CD14-positive monocyte (primary cell): ENCODE results near the gene PCDHA1. TPM values are rescaled to one million over a fixed set of nuclear protein-coding genes. Genes with fewer than 3 reads are reported as not detected.

Source experiments
- DNase-seq, 3 donors: peaks; one replicate each; pipeline ENCODE4 v3.0.0-alpha.2; 2011 to 2022
- H2AFZ ChIP-seq: 2 replicates; pipeline ENCODE4 v1.6.0; 2012; ENCODE audit warnings: mild to moderate bottlenecking, low read depth, low read length, inconsistent platforms; ENCODE audit not compliant: insufficient read depth, poor library complexity, severe bottlenecking
- H3K27ac ChIP-seq, 2 donors: 1 replicate in 1 of 2; 2 replicates in 1 of 2; pipeline ENCODE4 v1.5.1; 2012 to 2013; ENCODE audit warnings: low read length in 2 of 2, control low read depth in 1 of 2, inconsistent platforms in 1 of 2, low read depth in 1 of 2, mild to moderate bottlenecking in 1 of 2
- H3K27me3 ChIP-seq, 2 donors: one replicate each; pipeline versions ENCODE4 v1.6.0 to v1.6.1; 2011 to 2013; ENCODE audit warnings: low read length in 2 of 2; ENCODE audit not compliant: control insufficient read depth in 2 of 2, insufficient read depth in 2 of 2
- H3K36me3 ChIP-seq, 2 donors: replicated peaks in 1 of 2; 1 replicate in 1 of 2; 2 replicates in 1 of 2; pipeline versions ENCODE4 v1.5.1 to v1.6.1; 2012 to 2013; ENCODE audit warnings: low read length in 2 of 2, control low read depth in 1 of 2, inconsistent platforms in 1 of 2, mild to moderate bottlenecking in 1 of 2; ENCODE audit not compliant: insufficient read depth in 2 of 2, control insufficient read depth in 1 of 2
- H3K4me1 ChIP-seq, 2 donors: 1 replicate in 1 of 2; 2 replicates in 1 of 2; pipeline versions ENCODE4 v1.5.1 to v1.6.1; 2012 to 2013; ENCODE audit warnings: low read length in 2 of 2, control low read depth in 1 of 2, inconsistent platforms in 1 of 2, mild to moderate bottlenecking in 1 of 2, moderate library complexity in 1 of 2; ENCODE audit not compliant: insufficient read depth in 2 of 2, control insufficient read depth in 1 of 2
- H3K4me2 ChIP-seq: replicated peaks from 2 replicates; pipeline ENCODE3; 2012; ENCODE audit warnings: low read length, moderate library complexity, mild to moderate bottlenecking; ENCODE audit not compliant: poor library complexity, severe bottlenecking; ENCODE audit errors: extremely low read depth
- H3K4me3 ChIP-seq, 3 experiments: fragments of 200-600 bp in 1 of 3; sonication (generic) in 1 of 3; replicated peaks in 1 of 3; 1 replicate in 2 of 3; 2 replicates in 1 of 3; pipeline ENCODE4 v1.5.1; 2011 to 2013; ENCODE audit warnings: low read length in 3 of 3, mild to moderate bottlenecking in 3 of 3, control low read depth in 2 of 3, low read depth in 2 of 3, inconsistent platforms in 1 of 3, moderate library complexity in 1 of 3
- H3K79me2 ChIP-seq: 2 replicates; pipeline ENCODE4 v1.6.0; 2012; ENCODE audit warnings: mild to moderate bottlenecking, control low read depth, inconsistent platforms, low read length, moderate library complexity; ENCODE audit not compliant: insufficient read depth
- H3K9ac ChIP-seq: 2 replicates; pipeline ENCODE4 v1.6.0; 2017; ENCODE audit warnings: low read length, mild to moderate bottlenecking; ENCODE audit not compliant: insufficient read depth, poor library complexity, severe bottlenecking
- H3K9me3 ChIP-seq, 2 donors: replicated peaks in 1 of 2; 1 replicate in 1 of 2; 2 replicates in 1 of 2; pipeline versions ENCODE4 v1.5.1 to v1.6.1; 2012 to 2013; ENCODE audit warnings: low read length in 2 of 2, control low read depth in 1 of 2; ENCODE audit not compliant: control insufficient read depth in 1 of 2, insufficient read depth in 1 of 2
- H4K20me1 ChIP-seq: 2 replicates; pipeline ENCODE4 v1.6.0; 2012; ENCODE audit warnings: mild to moderate bottlenecking, low read length, control low read depth, moderate library complexity; ENCODE audit not compliant: insufficient read depth
- H3K27ac Mint-ChIP-seq, 7 donors: one replicate each; pipeline ENCODE4 v1.8.0; 2020; ENCODE audit warnings: mild to moderate bottlenecking in 7 of 7, mixed read lengths in 7 of 7, moderate library complexity in 6 of 7, inconsistent platforms in 2 of 7
- H3K27me3 Mint-ChIP-seq, 3 donors: one replicate each; pipeline ENCODE4 v1.8.0; 2021 to 2022; ENCODE audit warnings: low read depth in 3 of 3, mild to moderate bottlenecking in 3 of 3, mixed read lengths in 3 of 3, moderate library complexity in 3 of 3, inconsistent platforms in 1 of 3
- H3K36me3 Mint-ChIP-seq, 2 donors: one replicate each; pipeline ENCODE4 v1.8.0; 2020; ENCODE audit warnings: mixed read lengths in 2 of 2, inconsistent platforms in 1 of 2, mild to moderate bottlenecking in 1 of 2
- H3K4me1 Mint-ChIP-seq: one replicate; pipeline ENCODE4 v1.8.0; 2020; ENCODE audit warnings: mild to moderate bottlenecking, mixed read lengths
- H3K4me3 Mint-ChIP-seq, 2 donors: one replicate each; pipeline ENCODE4 v1.8.0; 2020; ENCODE audit warnings: mild to moderate bottlenecking in 2 of 2, mixed read lengths in 2 of 2, moderate library complexity in 1 of 2
- H3K9me3 Mint-ChIP-seq, 7 donors: one replicate each; pipeline ENCODE4 v1.8.0; 2020 to 2022; ENCODE audit warnings: mixed read lengths in 7 of 7, mild to moderate bottlenecking in 6 of 7, moderate library complexity in 6 of 7, inconsistent platforms in 2 of 7
- WGBS: methylation state at CpG from one replicate; pipeline ENCODE4 v1.1.5; 2013; ENCODE audit warnings: missing lambda C conversion rate; ENCODE audit not compliant: insufficient coverage; 5-methylcytosine and 5-hydroxymethylcytosine counted together
- intact Hi-C, 2 donors: fragments of 100-400 bp; cut with micrococcal nuclease; formaldehyde crosslinking; loops; one replicate each; pipeline versions ENCODE4 v1.15.0 to v1.15.1; 2023
- polyA plus RNA-seq, 3 donors: library from polyadenylated mRNA; depleted of rRNA in 1 of 3; unstranded in 2 of 3; stranded (reverse) in 1 of 3; fragments of 300-500 nt in 2 of 3; fragments of >200 nt in 1 of 3; fragmentation: Illumina TruSeq in 2 of 3; gene quantifications; 1 replicate in 2 of 3; 2 replicates in 1 of 3; pipeline ENCODE4 v1.2.3, GENCODE V29; 2012 to 2021
- TF ChIP-seq, protein P1 (sequence below): fragments of 200-600 bp; IDR thresholded peaks from one replicate; pipeline ENCODE4 v1.8.0; 2022; ENCODE audit warnings: antibody characterized with exemption, mild to moderate bottlenecking

PCDHA1 gene
- polyA plus RNA-seq, 3 donors: not detected

DNA sequence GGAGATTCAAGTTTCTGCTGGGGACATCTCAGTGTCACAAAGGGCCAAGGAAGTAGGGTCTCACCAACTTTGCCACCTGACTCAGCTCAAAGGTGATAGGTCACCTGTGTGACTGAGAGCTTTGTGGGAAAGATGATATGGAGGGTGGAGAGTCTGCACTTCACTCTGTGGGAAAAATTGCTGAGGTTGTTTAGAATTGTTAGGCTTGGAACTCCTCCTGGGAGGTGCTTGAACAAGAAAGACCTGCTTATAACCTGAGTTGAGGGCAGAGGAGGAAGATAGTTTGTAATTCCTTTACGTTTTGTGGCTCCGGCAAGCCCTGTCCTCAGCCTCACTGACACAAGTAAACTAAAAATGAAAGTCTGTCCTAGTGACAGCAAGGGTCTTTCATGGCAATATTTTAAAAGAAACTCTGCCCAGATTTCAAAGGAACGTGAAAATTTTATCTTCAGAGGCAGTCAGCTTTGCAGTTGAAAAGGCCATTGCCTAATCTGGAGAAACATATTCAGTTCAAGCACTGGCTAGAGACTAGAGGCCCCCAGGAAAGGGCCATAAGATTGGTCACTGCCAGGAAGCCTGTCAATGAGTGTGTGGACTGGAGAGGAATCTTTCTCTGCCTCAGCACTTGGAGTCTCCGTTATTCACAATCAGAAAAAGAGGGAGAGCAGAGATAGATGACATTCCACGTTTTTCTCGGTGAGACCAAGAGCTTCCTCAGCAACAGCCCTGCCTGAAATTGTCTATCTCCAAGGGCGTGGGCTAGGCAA, 203.5 kb downstream of the PCDHA1 start:
- peaks cover 4 to 19% (median 7%) of the 10 kb centered on the region in 7 donors for H3K9me3 Mint-ChIP-seq
- no peaks in the 10 kb centered on the region for H3K36me3 Mint-ChIP-seq
- Histone ChIP-seq H3K4me2 (no peak overlapping the region), H3K79me2 (no peaks in the 10 kb centered on the region), H3K27me3 (no peaks in the 10 kb centered on the region), H3K4me1 (no peaks in the 10 kb centered on the region), H3K4me3 (no peak overlapping the region), H3K9me3 (peaks cover 5 to 8% of the 10 kb centered on the region in 2 donors), H2AFZ (no peak overlapping the region), H3K27ac (no peak overlapping the region), H3K9ac (no peak overlapping the region), H3K36me3 (no peaks in the 10 kb centered on the region), H4K20me1 (no peaks in the 10 kb centered on the region)
- no peak overlapping the region for H3K27ac Mint-ChIP-seq
- no peak for DNase-seq
- TF ChIP-seq, protein P1, sequence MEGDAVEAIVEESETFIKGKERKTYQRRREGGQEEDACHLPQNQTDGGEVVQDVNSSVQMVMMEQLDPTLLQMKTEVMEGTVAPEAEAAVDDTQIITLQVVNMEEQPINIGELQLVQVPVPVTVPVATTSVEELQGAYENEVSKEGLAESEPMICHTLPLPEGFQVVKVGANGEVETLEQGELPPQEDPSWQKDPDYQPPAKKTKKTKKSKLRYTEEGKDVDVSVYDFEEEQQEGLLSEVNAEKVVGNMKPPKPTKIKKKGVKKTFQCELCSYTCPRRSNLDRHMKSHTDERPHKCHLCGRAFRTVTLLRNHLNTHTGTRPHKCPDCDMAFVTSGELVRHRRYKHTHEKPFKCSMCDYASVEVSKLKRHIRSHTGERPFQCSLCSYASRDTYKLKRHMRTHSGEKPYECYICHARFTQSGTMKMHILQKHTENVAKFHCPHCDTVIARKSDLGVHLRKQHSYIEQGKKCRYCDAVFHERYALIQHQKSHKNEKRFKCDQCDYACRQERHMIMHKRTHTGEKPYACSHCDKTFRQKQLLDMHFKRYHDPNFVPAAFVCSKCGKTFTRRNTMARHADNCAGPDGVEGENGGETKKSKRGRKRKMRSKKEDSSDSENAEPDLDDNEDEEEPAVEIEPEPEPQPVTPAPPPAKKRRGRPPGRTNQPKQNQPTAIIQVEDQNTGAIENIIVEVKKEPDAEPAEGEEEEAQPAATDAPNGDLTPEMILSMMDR: no peak
- intact Hi-C loops: no loop called here
- 77% methylated on average over 7 of the region's 7 CpGs for WGBS
- H3K4me3 Mint-ChIP-seq: no peak overlapping the region
- H3K4me1 Mint-ChIP-seq: no peaks in the 10 kb centered on the region
- peaks cover 0 to 5% (median 2%) of the 10 kb centered on the region in 3 donors for H3K27me3 Mint-ChIP-seq

DNA sequence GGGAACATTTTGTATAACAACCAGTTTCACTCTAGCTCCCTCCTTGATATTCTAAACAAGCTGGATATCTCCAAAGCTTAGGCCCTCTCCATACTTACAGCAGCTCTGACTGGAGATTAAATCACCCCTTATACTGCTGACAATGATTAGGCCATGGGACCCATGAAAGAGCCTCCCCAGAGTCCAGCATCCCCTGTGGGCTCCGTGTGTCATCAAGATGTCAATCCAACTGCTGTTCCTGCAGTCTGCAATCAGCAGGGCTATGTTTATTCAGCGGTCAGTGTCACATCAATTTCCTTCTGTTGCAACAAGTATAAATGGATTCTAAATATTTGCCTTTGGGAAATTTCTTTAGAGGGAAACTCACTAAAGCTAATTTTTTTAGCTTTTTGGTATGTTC, 206.9 kb downstream of the PCDHA1 start:
- H3K36me3 ChIP-seq: no peaks in the 10 kb centered on the region
- H3K79me2 ChIP-seq: no peaks in the 10 kb centered on the region
- no peaks in the 10 kb centered on the region for H3K36me3 Mint-ChIP-seq
- intact Hi-C loops: no loop called here
- H4K20me1 ChIP-seq: no peaks in the 10 kb centered on the region
- peaks cover 1 to 14% (median 5%) of the 10 kb centered on the region in 7 donors for H3K9me3 Mint-ChIP-seq
- no peaks in the 10 kb centered on the region for H3K4me1 Mint-ChIP-seq
- no peak overlapping the region for H2AFZ ChIP-seq
- H3K27me3 Mint-ChIP-seq: peaks cover 0 to 8% (median 0%) of the 10 kb centered on the region in 3 donors
- no peak overlapping the region for H3K4me3 Mint-ChIP-seq
- no peak overlapping the region for H3K27ac ChIP-seq
- WGBS: 65% methylated on average over 2 of the region's 2 CpGs
- no peak overlapping the region for H3K27ac Mint-ChIP-seq
- no peak overlapping the region for H3K9ac ChIP-seq
- TF ChIP-seq, protein P1: no peak
- H3K4me3 ChIP-seq: no peak overlapping the region
- no peak overlapping the region for H3K4me2 ChIP-seq
- H3K9me3 ChIP-seq: peaks cover 4 to 11% of the 10 kb centered on the region in 2 donors
- no peak for DNase-seq
- no peaks in the 10 kb centered on the region for H3K27me3 ChIP-seq
- H3K4me1 ChIP-seq: no peaks in the 10 kb centered on the region
